T follicular helper cell (primary cell): Measurements from ENCODE around the gene MYLK3.
"Not testable (repeated sequence)": the region's sequence is repeated elsewhere in the genome, so short reads cannot be mapped to it uniquely, and the experiment has no call there.

Source experiments
- DNase-seq: peaks from one replicate; pipeline ENCODE4 v3.0.0-alpha.2; 2020; ENCODE audit warnings: low read depth
- total RNA-seq, 2 experiments: gene quantifications; one replicate each; lab custom pipeline; 2026; lab: John Stamatoyannopoulos, UW

Gene MYLK3
- 0.18 to 0.26 reads per million in 2 experiments for total RNA-seq

DNA sequence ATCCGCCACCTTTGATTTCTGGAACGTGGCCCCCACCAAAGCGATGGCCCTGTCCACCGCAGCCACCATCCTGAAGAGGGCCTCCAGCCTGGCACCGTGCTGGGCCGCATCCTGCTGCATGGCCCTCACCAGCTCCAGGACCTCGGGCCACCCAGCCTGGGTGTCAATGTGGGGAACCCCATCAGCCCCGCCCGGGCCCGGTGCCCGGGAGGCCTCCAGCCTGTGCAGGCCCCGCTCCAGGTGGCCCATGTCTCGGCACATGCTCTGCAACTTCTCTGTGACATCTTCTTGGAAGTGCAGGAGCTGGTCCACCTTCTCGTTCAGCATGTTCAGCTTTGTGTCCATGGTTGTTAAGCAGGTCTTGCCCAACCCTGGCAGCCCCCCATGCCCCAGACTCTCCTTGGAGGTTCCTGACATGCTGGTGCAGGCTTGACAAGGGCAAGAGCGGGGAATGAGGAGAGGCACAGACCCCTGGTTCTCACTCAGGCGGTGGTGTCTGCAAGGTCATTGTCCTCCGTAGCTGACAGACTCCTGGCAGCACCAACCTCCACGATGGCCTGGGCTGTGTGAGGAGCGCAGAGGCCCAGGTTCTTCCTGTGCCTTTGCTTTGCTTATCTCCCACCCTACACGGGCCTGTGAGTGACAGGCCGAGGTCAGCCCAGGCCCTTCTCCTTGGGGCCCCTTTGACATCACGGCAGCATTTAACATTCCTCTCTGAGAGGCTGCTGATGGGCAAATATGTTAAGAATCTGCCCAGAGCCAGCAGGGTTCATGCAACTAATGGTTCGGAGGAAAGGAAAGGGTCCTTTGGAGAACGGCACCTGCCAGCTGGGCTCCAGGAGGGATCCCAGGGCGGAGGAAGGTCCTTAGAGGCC, at the start of gene MYLK3:
Gene MYLK3, minus strand, starts transcription at position 568 of the 875 bp plus-strand sequence. Its CDS starts 151 bp downstream, at position 417.
- DNase-seq = no peak

DNA sequence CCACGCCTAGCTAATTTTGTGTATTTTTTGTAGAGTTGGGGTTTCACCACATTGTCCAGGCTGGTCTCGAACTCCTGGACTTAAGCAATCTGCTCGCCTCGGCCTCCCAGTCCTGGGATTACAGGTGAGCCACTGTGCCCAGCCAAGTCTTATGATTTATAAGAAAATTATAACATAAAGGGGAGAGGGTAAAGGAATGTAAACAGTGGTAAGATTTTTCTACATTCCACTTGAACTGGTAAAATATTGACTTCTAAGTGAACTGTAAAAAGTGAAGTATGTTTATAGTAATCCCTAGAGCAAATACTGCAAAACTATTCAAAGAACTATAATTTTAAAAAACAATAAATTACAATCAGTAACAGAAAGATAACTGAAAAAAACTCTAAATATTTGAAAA, 49.4 kb upstream of the MYLK3 start:
- no peak for DNase-seq

DNA sequence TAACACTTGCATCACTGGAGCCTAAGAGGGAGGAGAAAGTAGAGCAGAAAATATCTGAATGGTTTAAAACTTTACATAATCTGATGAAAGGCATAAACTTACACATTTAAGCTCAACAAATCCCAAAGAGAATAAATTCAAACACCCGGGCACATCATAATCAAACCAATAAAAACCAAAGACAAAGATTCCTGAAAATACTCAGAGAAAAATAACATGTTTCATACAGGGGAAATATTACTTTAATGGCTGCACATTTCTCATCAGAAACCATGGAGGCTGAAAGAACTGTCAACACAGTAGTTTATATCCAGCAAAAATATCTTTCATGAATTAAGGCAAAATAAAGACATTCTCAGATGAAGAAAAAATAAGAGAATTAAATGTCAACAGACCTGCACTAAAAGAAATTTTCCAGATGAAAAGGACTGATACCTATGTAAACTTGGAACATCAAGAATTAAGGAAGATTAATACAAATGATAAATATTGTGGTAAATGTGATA, 48.7 kb upstream of the MYLK3 start:
- no peak for DNase-seq

DNA sequence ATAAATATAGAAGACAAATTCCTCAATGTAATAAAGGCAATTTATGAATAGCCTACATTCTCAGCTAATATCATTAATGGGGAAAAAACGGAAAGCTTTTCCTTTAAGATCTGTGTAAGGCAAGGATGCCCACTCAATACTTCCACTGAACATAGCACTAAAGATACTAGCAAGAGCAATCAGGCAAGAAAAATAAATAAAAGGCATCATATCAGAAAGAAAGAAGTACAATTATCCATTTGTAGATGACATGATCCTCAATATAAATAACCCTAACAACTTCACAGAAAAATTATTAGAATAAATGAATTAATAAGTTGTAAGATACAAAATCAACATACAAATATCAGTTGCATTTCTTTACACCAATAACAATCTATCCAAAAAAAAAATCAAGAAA, 45.7 kb upstream of the MYLK3 start:
- DNase-seq = no peak

DNA sequence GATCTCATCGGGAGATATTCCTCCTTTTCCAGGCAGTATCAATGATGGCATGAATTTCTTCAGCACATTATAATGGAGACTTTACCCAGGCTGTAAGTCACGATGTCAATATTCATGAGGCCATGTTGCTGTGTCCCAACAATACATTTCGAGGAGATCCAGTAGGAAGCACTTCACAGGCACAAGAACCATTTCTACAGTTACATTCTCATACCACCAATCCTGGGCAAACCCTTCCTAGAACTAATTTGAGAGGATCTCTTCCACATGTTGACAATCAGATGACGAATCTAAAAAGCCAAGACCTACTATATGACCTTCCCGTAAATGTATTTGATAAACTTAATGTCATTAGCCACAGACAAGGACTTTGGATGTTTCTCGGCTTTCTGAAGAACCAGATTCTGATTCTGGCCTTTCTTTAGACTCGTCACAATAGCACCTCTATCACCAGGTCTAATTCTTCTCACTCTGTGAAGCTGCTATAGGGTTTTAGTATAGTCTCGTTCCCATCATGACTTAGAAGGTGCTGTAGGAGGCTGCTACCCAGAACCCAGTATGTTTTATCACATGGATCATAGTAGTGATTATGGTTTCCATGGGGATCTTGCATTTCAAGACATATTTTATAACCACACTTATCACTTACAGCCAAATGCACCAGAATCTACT, 42.6 kb upstream of the MYLK3 start:
- no peak for DNase-seq

DNA sequence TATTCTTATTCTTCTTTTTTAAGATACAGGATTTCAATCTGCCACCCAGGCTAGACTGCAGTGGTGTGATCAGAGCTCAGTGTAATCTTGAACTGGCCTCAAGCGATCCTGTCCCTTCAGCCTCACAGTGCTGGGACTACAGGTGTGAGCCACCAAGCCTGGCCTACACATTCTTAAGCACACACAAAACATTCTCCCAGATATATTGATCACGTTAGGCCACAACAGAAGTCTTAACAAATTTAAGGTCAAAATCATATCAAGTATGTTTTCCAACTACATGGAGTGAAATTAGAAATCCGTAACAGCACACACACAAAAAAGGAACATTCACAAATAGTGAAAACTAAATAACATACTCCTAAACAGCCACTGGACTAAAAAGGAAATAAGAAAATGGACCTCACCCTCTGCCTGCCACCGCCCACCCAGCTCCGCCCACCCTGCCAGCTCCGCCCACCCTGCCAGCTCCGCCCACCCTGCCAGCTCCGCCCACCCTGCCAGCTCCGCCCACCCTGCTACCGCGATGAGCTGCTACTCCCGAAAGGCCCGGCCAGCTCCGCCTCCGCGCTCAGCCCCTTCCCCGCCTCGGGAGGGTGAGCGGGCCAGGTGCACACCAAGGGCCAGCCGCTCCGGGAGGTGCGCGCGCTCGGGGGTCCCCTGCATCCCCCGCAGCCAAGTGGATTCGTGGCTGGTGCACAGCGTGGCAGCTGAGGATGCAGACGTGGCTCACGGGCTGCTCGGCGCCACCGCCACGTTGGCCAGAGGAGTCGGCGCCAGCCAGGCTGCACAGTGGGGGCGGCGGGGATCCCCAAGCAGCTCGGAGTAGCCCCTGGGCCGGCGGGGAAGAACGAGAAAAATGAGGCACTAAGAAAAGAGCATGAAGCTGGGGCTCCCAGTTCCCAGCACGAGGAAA, 41.6 kb upstream of the MYLK3 start:
- DNase-seq = peak; percentile 71

DNA sequence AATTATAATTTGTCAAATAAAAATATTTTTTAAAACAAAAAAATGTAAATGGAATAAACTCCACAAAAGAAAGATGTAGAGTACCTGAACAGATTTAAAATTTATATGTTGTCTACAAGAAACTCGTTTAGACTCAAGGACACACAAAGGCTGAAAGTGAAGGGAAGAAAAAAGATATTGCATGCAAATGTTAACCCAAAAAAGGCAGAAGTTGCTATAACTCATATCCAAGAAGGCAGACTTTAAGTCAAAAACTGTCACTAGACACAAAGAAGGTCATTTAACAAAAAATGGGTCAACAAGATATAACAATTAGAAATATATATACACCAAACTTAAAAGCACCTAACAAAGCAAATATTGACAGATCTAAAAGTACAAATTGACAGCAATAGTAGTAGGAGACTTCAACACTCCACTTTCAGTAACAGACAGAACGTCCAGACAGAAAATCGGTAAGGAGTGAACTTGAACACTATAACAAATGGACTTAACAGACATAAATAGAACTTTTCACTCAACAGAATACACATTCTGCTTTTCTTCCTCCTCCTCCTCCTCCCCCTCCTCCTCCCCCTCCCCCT, 40.8 kb upstream of the MYLK3 start:
- DNase-seq = no peak

DNA sequence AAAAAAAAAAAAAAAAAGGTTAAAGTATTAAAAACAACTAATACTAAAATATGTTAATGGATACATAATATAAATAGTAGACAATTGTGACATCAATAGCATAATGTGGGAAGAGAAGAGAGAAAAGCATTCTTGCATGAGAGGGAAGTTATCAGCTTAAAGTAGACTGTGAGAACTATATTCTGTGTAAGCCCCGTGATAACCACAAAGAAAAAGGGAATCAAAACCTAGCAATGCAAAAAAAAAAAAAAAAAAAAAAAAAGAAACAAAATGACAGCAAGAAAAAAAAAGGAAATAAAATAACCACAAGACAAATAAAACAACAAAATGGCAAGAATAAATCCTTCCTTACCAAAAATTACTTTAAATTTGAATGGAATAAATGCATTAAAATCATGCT, 39.8 kb upstream of the MYLK3 start:
- no peak for DNase-seq

DNA sequence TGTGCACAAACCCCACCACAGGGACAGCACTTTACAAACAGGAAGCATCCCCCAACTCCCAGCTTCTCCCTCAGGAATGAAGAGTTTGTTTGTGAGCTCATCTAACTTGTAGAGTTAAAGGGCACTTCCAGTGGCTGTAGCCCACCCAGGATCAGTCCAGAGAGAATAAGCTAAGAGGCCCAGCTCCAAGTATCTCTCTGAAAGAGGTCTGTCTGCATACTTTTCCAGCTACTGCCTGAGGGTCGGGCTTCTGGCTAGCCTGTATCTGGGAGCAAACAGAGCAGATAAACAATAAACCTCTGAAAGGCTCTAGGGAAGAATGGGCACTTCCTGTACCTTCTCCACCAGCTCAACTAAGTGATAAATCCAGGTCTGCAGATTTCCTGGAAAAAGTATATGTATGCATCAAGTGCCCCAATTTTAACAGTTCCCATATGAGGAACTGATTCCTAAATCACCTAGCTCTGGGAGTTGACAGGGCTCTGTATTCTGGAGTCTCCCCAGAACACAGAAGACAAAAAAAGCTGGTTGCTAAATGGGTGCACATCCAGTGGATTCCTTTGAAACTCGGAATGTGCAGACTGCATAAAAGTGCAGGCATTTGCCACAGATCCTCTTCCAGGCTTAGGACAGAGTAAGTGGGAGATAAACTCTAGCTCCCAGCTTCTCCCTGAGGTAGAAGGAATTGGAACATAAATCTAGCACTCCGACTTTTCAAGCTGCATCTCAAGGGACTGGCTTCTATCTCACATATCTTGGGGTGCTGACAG, 37.1 kb upstream of the MYLK3 start:
- DNase-seq = no peak

DNA sequence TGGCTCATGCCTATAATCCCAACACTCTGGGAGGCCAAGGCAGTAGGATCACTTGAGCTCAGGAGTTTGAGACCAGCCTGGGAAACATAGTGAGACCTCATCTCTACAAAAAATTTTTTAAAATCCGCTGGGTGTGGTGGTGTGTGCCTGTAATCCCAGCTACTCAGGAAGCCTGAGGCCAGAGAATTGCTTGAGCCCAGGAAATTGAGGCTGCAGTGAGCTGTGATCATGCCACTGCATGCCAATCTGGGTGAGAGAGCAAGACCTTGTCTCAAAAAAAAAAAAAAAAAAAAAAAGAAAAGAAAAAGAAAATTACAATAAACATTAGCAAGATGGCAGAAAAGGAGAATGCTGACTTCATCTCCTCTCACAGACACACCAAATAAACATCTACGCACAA, 36.4 kb upstream of the MYLK3 start:
- DNase-seq = not testable (repeated sequence)

DNA sequence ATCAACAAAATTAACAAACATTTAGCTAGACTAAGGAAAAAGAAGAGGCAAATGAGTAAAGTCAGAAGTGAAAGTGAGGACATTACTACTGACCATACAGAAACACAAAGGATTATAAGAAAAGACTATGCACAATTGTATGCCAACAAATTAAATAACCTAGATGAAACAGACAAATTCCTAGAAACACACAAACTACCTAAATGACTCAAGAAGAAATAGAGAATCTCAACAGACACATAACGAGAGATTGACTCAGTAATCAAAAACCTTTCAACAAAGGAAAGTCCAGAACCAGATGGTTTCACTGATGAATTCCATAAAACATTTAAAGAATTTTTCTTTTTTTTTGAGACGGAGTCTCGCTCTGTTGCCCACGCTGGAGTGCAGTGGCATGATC, 35.7 kb upstream of the MYLK3 start:
- DNase-seq = no peak

DNA sequence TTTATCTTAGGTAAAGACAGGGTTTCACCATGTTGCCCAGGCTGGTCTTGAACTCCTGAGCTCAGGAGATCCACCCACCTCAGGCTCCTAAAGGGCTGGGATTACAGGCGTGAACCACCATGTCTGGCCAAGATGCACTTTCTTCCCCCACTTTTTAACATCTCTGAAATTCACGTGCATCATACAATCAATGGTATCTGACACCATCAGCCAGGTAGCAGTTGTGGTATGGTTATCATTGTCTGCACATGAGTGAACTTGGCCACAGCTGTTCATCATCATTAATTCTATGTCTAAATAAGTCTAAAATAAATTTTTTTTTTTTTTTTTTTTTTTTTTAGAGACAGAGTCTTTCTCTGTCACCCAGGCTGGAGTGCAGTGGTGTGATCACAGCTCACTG, 34.2 kb upstream of the MYLK3 start:
- DNase-seq = no peak

DNA sequence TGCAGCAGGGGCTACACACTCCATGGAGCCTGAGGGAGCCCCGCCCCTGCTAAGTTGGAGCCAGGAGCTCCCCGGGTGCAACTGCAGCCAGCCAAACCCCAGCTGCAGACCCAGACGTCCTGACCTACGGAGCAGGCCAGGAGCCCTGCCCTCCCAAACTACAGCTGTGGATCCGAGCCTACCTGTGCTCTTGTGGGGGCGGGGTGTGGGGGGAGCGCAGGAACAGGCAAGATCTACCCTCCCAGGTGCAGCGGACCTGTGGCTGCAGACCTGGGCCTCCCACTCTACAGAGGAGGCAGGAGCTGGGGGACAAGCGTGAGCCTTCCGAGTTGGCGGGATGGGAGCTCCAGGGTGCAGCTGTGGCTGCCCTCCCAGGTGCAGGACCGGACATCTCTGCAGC, 29.7 kb upstream of the MYLK3 start:
- no peak for DNase-seq

DNA sequence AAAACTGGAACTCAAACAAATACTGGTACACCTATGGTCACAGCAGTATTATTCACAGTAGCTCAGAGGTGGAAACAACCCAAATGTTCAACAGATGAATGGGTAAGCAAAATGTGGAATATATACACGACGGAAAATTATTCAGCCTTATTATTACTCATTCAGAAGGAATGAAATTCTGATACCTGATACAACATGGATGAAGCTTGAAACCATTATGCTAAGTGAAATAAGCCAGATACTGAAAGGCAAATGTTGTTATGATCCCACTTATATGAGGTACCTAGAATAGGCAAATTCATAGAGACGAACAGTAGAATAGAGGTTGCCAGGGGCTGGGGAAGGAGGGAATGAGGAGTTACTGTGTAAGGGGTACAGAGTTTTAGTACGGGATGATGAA, 27.1 kb upstream of the MYLK3 start:
- DNase-seq = no peak

DNA sequence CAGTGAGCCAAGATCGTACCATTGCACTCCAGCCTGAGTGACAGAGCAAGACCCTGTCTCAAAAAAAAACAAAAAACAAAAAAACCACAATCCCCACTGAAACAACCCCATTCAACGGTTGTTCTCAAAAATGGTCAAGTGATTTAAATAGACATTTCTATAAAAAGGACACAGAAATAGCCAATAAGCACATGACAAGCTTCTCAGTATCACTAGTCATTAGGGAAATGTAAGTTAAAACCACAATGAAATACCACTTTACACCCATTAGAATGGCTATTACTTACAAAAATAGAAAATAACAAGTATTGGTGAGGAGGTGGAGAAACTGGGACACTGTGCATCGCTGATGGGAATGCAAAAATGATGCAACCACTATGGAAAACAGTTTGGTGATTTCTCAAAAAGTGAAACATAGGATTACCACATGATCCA, 26.6 kb upstream of the MYLK3 start:
- no peak for DNase-seq

DNA sequence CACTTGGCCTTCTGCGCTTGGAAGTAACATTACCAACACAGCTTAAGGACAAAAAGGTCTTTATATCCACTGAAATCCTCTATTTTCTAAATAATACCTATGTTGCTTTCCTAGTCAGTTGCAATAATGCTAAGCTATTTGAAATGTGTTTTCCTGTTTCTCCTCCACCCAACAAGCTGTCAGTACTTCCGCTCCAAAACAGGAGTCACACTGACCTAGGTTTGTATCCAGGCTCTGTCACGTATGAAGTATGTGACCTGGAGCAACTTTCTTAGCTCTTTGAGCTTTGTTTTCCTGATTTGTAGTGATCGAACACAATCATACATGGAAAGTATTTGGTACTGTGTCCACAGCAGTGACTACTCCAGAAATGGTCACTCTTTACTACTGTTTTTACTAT, 24.3 kb upstream of the MYLK3 start:
- no peak for DNase-seq

DNA sequence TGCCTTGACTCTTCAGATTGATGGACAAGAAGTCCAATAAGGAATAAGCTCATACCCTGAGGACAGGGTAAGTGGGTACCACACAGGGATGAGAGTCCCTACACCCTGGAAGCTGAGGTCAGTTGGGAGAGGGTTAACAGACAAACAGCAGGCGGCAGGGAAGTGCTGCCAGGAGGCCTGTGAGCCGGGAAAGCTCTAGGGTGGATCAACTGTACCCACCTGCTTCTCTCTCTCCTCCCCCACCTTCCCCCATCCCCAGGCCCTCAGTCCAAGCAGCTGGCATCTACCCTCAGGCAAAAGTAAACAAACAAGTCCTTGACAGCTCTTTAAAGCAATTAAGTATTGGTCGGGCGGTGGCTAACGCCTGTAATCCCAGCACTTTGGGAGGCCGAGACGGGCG, 20.7 kb upstream of the MYLK3 start:
- DNase-seq = no peak

DNA sequence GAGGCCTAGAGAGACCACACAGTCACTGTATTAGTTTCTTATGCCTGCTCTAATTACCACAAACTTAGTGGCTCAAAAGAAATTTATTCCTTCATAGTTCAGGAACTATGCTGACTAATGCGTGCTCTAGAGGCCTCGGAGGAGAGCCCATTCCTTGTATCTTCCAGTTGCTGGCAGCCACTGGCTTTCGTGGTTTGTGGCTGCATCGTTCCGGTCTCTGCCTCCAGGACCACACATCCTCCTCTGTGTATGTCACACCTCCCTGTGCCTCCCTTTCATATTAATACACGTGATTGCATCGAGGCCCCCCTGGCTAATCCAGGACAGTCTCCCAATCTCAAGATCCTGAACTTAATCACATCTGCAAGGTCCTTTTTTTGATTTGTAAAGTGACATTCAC, 16.9 kb upstream of the MYLK3 start:
- no peak for DNase-seq

DNA sequence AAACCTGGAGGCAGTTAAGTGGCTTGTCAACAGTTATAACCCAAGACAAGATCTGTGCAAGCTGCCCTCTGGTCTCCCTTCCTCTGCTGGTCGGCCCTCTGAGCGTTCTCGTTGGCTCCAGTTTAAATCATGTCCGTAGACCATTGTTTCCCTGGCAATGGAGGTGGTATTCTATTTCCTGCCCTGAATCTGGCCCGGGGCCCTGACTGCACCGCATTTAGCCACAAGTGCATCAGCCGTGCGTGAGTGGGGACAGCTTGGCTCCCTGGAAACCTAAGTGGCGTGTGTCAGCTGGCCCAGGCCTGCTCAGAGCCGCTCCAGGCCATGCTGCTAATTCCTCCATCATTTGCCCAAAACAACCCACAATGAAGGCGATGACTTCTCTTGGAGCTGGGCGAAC, 15.0 kb upstream of the MYLK3 start:
- DNase-seq = no peak

DNA sequence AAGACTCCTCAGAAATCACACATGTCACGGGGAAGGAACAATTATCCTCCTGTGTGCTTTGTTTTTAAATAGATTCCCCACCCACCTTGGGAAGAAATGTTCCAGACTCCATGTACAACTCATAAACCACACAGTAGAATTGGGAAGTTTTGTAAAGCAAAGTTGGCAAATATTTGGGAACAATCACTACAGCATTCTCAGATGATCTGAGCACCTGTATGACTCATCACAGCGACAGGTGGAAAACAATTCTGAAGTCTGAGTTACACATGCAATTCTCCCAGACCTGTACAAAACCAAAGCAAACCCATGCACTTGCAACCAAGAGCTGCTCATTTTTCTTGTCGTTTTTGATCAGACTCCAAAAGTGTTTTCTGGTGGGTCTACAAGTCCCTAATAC, 14.4 kb upstream of the MYLK3 start:
- no peak for DNase-seq

DNA sequence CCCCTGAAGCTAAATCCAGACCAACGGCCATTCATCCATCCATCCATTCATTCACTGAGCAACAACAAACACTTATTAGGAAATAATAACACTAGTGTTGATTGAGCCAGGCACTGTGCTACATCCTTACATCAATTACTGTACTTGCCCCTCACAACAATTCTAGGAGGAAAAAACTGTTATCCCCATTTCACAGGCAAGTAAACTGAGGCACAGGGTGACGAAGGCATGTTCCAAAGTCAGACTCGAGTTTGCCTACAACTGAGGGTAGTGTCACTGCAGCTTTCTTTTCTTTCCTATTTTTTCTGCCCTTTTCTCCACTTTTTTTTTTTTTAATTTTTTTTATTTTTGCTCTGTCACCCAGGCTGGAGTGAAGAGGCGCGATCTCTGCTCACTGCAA, 11.2 kb upstream of the MYLK3 start:
- DNase-seq = no peak
